Measurements from ENCODE around the gene FAM216B.

- no peak for TF ChIP-seq FOXM1 (IDR thresholded peaks at IDR 0.05; ENCODE audit: borderline replicate concordance)
- TF ChIP-seq ZNF384 (IDR thresholded peaks at IDR 0.05), result no peak
- no peak for TF ChIP-seq SP1 (IDR thresholded peaks at IDR 0.05)
- TF ChIP-seq L3MBTL2 (conservative IDR thresholded peaks at IDR 0.05), result no peak
- TF ChIP-seq TARDBP (IDR thresholded peaks at IDR 0.05), result no peak
- TF ChIP-seq BHLHE40 (IDR thresholded peaks at IDR 0.05; ENCODE audit: borderline replicate concordance), result no peak
- no peak for TF ChIP-seq SUZ12 (IDR thresholded peaks at IDR 0.05)
- TF ChIP-seq PKNOX1 (IDR thresholded peaks at IDR 0.05), result no peak
- TF ChIP-seq HDGF (IDR thresholded peaks at IDR 0.05; ENCODE audit: borderline replicate concordance), result no peak
- no peak for TF ChIP-seq LEF1 (IDR thresholded peaks at IDR 0.05; ENCODE audit: borderline replicate concordance)
- no peak for TF ChIP-seq FOXK2 (IDR thresholded peaks at IDR 0.05)
- no peak for TF ChIP-seq ARNT (IDR thresholded peaks at IDR 0.05)
- TF ChIP-seq ELF4 (IDR thresholded peaks at IDR 0.05), result no peak
- TF ChIP-seq FOXA1 (IDR thresholded peaks at IDR 0.05), result no peak
These were observed at the start of gene FAM216B for GRCh38 chr13:42781352-42781751.

Measured in HEK293T (cell line).